Fibroblast of lung (primary cell): Measurements from ENCODE around the gene DAAM1. TPM values are rescaled to one million over a fixed set of nuclear protein-coding genes. Genes with fewer than 3 reads are reported as not detected.

Experiments
- DNase-seq, 2 donors: peaks; one replicate each; pipeline versions ENCODE4 v3.0.0 to v3.0.0-alpha.2; 2010; ENCODE audit warnings: low read depth in 2 of 2
- H2AFZ ChIP-seq: 2 replicates; pipeline ENCODE4 v1.5.1; 2012; ENCODE audit warnings: low read length, control low read depth, inconsistent platforms
- H3K27ac ChIP-seq: 2 replicates; pipeline ENCODE4 v1.5.1; 2011; ENCODE audit warnings: low read length, control low read depth; ENCODE audit not compliant: insufficient read depth
- H3K27me3 ChIP-seq: 2 replicates; pipeline ENCODE4 v1.5.1; 2011; ENCODE audit warnings: mild to moderate bottlenecking, low read length; ENCODE audit not compliant: control insufficient read depth, insufficient read depth
- H3K36me3 ChIP-seq: 2 replicates; pipeline ENCODE4 v1.5.1; 2011; ENCODE audit warnings: low read length; ENCODE audit not compliant: control insufficient read depth, insufficient read depth
- H3K4me1 ChIP-seq: 2 replicates; pipeline ENCODE4 v1.5.1; 2011; ENCODE audit warnings: low read length; ENCODE audit not compliant: control insufficient read depth, insufficient read depth; ENCODE audit errors: extremely low read depth
- H3K4me2 ChIP-seq: 2 replicates; pipeline ENCODE4 v1.5.1; 2011; ENCODE audit warnings: low read length, control low read depth; ENCODE audit not compliant: insufficient read depth; ENCODE audit errors: extremely low read depth
- H3K4me3 ChIP-seq, 4 experiments: fragments of 200-600 bp in 1 of 4; sonication (generic) in 1 of 4; replicated peaks in 1 of 4; 2 replicates each; pipeline ENCODE4 v1.5.1; 2011 to 2016; ENCODE audit warnings: low read length in 4 of 4, low read depth in 3 of 4, mild to moderate bottlenecking in 3 of 4, control low read depth in 2 of 4, inconsistent platforms in 1 of 4, mixed read lengths in 1 of 4; ENCODE audit not compliant: insufficient read depth in 1 of 4; ENCODE audit errors: control extremely low read depth in 1 of 4
- H3K79me2 ChIP-seq: 2 replicates; pipeline ENCODE4 v1.5.1; 2012; ENCODE audit warnings: mild to moderate bottlenecking, low read length, inconsistent platforms; ENCODE audit not compliant: control insufficient read depth, insufficient read depth
- H3K9ac ChIP-seq: 2 replicates; pipeline ENCODE4 v1.5.1; 2011; ENCODE audit warnings: mild to moderate bottlenecking, low read length, control low read depth; ENCODE audit not compliant: insufficient read depth
- H3K9me3 ChIP-seq: 2 replicates; pipeline ENCODE4 v1.5.1; 2012; ENCODE audit warnings: low read depth, low read length; ENCODE audit not compliant: control insufficient read depth, insufficient read depth
- H4K20me1 ChIP-seq: 2 replicates; pipeline ENCODE4 v1.5.1; 2011; ENCODE audit warnings: low read length; ENCODE audit not compliant: control insufficient read depth, insufficient read depth; ENCODE audit errors: extremely low read depth
- EZH2 ChIP-seq: IDR thresholded peaks from 2 replicates; pipeline ENCODE4 v1.5.1; 2012; ENCODE audit warnings: low read length, control low read depth, mild to moderate bottlenecking; ENCODE audit errors: missing control alignments
- polyA plus RNA-seq, 2 donors: library from polyadenylated mRNA; depleted of rRNA in 1 of 2; stranded (reverse) in 1 of 2; unstranded in 1 of 2; fragments of >200 nt; gene quantifications; 2 replicates each; pipeline ENCODE4 v1.2.1, GENCODE V29; 2011 to 2012; ENCODE audit warnings: missing spikeins in 1 of 2
- total RNA-seq: library from RNA; depleted of rRNA; stranded (reverse); fragments of >200 nt; gene quantifications from 2 replicates; pipeline ENCODE4 v1.2.1, GENCODE V29; 2014
- TF ChIP-seq, protein P1 (sequence below), 2 donors: IDR thresholded peaks in 1 of 2; conservative IDR thresholded peaks in 1 of 2; 1 replicate in 1 of 2; 2 replicates in 1 of 2; pipeline ENCODE4 v1.5.1; 2011 to 2012; ENCODE audit warnings: low read length in 2 of 2, control low read depth in 1 of 2, inconsistent platforms in 1 of 2, low read depth in 1 of 2, mild to moderate bottlenecking in 1 of 2

Gene DAAM1
- total and polyA plus RNA-seq, 2 donors (not counting 1 experiment from before 2014, with no cell fraction given) = 15.5 to 36.3 TPM

- Histone ChIP-seq H3K9me3 (no peaks in the 10 kb centered on the region), H3K27ac (no peak overlapping the region), H3K9ac (no peak overlapping the region), H3K79me2 (no peaks in the 10 kb centered on the region), H3K36me3 (no peaks in the 10 kb centered on the region), H4K20me1 (no peaks in the 10 kb centered on the region), H3K4me1 (no peaks in the 10 kb centered on the region), H2AFZ (no peak overlapping the region), H3K27me3 (no peaks in the 10 kb centered on the region), H3K4me2 (no peak overlapping the region), H3K4me3 (no peak overlapping the region)
- TF ChIP-seq, protein P1, sequence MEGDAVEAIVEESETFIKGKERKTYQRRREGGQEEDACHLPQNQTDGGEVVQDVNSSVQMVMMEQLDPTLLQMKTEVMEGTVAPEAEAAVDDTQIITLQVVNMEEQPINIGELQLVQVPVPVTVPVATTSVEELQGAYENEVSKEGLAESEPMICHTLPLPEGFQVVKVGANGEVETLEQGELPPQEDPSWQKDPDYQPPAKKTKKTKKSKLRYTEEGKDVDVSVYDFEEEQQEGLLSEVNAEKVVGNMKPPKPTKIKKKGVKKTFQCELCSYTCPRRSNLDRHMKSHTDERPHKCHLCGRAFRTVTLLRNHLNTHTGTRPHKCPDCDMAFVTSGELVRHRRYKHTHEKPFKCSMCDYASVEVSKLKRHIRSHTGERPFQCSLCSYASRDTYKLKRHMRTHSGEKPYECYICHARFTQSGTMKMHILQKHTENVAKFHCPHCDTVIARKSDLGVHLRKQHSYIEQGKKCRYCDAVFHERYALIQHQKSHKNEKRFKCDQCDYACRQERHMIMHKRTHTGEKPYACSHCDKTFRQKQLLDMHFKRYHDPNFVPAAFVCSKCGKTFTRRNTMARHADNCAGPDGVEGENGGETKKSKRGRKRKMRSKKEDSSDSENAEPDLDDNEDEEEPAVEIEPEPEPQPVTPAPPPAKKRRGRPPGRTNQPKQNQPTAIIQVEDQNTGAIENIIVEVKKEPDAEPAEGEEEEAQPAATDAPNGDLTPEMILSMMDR (conservative IDR thresholded peaks at IDR 0.05 in 1 of 2, IDR thresholded peaks at IDR 0.05 in 1 of 2; ENCODE audit: low read depth in 1 of 2, low read length in 2 of 2) = no peak
- no peak for TF ChIP-seq EZH2
- DNase-seq = no peak
Observed at GRCh38 chr14:59146484-59146883, 42.0 kb upstream of the DAAM1 start.

DNA sequence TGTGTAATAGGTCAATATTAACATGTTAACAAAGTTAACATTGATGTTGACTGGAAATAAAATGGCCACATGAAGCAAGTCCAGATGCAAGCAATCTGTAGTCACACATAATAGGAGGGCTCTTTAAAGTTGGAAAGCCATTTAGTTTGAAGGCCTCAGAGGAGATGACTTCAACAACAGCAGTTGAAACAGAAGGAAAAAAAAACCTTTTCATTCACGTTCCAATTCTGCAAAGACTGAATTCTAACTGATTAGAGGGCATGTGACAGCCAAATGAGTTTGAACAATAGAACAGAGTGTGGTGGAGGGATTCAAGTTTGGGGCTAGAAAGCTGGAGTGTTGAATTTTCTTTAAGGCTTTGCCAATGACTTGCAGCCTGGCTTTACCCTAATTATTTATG is 41.5 kb upstream of the DAAM1 start:
- DNase-seq = no peak
- H3K27ac ChIP-seq = no peak overlapping the region
- no peaks in the 10 kb centered on the region for H3K9me3 ChIP-seq
- no peaks in the 10 kb centered on the region for H3K36me3 ChIP-seq
- H3K4me2 ChIP-seq = no peak overlapping the region
- H3K4me1 ChIP-seq = no peaks in the 10 kb centered on the region
- H3K4me3 ChIP-seq = no peak overlapping the region
- no peak overlapping the region for H3K9ac ChIP-seq
- H3K27me3 ChIP-seq = no peaks in the 10 kb centered on the region
- TF ChIP-seq, protein P1 (conservative IDR thresholded peaks at IDR 0.05 in 1 of 2, IDR thresholded peaks at IDR 0.05 in 1 of 2; ENCODE audit: low read depth in 1 of 2, low read length in 2 of 2) = no peak
- no peaks in the 10 kb centered on the region for H4K20me1 ChIP-seq
- H2AFZ ChIP-seq = no peak overlapping the region
- H3K79me2 ChIP-seq = no peaks in the 10 kb centered on the region

GRCh38 chr14:59148334-59148900 is 40.0 kb upstream of the DAAM1 start:
- H3K9ac ChIP-seq = no peak overlapping the region
- no peaks in the 10 kb centered on the region for H3K79me2 ChIP-seq
- H3K4me3 ChIP-seq = no peak overlapping the region
- H3K27me3 ChIP-seq = no peaks in the 10 kb centered on the region
- H2AFZ ChIP-seq = no peak overlapping the region
- H3K36me3 ChIP-seq = no peaks in the 10 kb centered on the region
- no peak for TF ChIP-seq EZH2
- TF ChIP-seq, protein P1 (conservative IDR thresholded peaks at IDR 0.05 in 1 of 2, IDR thresholded peaks at IDR 0.05 in 1 of 2; ENCODE audit: low read depth in 1 of 2, low read length in 2 of 2) = no peak
- no peak overlapping the region for H3K27ac ChIP-seq
- H4K20me1 ChIP-seq = no peaks in the 10 kb centered on the region
- no peak for DNase-seq
- no peak overlapping the region for H3K4me2 ChIP-seq
- no peaks in the 10 kb centered on the region for H3K4me1 ChIP-seq
- no peaks in the 10 kb centered on the region for H3K9me3 ChIP-seq
